Kidney tubule cell (primary cell): ENCODE data around the gene CLNK.
"Not testable (repeated sequence)": the region's sequence is repeated elsewhere in the genome, so short reads cannot be mapped to it uniquely, and the experiment has no call there.

Experiments used
- DNase-seq: peaks from one replicate; pipeline ENCODE4 v3.0.0-alpha.2; 2018; ENCODE audit warnings: low spot score

Gene CLNK

DNA sequence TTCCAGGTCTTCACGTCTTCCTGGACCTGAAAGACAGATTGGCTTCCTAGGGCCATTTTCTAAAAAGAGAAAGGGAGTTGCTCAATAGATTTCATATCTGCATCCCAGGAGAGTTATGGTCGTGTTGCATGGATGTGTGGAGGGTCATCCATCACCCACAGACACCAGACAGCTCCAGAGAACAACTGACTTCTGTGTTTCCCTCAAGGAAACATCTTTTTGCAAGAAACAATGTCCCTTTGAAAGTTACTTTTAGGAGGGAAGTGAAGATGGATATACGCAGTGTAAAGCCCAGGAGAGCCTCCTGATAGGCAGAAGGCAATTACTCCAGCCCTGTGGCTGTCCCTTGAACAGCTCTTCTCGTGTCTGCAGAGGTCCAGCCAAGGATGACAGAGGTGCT lies 108.3 kb downstream of the CLNK start:
- no peak for DNase-seq

GRCh38 chr4:10575414-10575813 lies 109.2 kb downstream of the CLNK start:
- no peak for DNase-seq

DNA sequence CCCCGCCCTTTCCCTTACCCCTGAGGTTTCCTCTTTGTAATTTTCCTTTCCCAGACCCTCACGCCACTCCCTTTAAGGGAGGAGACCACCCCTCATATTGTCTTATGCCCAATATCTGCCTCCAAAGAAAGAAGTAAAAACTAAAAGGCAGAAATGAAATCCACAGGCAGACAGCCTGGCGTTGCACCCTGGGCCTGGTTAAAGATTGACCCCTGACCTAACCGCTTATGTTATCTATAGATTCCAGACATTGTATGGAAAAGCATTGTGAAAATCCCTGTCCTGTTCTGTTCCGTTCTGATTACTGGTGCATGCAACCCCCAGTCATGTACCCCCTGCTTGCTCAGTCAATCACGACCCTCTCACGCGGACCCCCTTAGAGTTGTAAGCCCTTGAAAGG lies 110.0 kb downstream of the CLNK start:
- DNase-seq, result not testable (repeated sequence)

GRCh38 chr4:10571909-10572308 lies 112.7 kb downstream of the CLNK start:
- DNase-seq, result no peak

GRCh38 chr4:10569491-10569890 lies 115.1 kb downstream of the CLNK start:
- no peak for DNase-seq

DNA sequence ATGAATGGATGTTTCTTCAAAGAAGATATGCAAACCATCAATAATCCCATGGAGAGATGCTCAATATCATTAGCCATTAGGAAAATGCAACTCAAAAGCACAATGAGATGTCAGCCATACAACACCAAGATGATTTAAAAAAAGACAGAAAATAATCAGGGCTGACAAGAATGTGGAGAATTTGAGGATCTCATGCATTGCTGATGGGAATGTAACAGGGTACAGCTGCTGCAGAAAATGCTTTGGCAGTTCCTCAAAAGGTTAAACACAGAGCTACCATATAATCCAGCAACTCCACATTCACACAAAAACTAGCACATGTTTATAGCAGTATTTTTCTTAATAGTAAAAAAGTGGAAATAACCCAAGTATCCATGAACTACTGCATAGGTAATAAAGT lies 116.8 kb downstream of the CLNK start:
- no peak for DNase-seq

- DNase-seq, result no peak
Measured at GRCh38 chr4:10565166-10565780, 119.3 kb downstream of the CLNK start.

GRCh38 chr4:10554694-10555093 lies 129.9 kb downstream of the CLNK start:
- peak; percentile 51 for DNase-seq

GRCh38 chr4:10554121-10554520 lies 130.4 kb downstream of the CLNK start:
- DNase-seq, result no peak

GRCh38 chr4:10552591-10553280 lies 131.8 kb downstream of the CLNK start:
- no peak for DNase-seq

GRCh38 chr4:10535912-10536311 lies 148.7 kb downstream of the CLNK start:
- DNase-seq, result no peak

- DNase-seq, result no peak
Measured at GRCh38 chr4:10534820-10535219, 149.7 kb downstream of the CLNK start.

DNA sequence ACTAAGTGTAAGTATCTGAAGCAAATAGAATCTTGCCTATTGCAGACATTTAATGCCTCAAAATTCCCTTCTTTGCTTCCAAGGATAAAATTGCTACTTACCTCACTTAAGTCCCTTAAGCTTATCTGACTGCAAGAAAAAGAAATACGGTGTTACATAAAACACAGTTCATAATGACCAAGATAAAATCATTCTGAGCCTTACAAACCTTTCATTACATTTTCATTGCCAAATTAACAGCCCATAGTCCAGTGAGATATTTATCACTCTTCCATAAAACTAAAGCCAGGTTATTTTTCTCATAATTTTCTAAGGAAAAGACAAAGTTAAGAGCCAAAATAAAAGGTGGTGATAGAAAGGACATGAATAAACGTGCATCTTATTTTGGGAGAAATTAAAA lies 152.4 kb downstream of the CLNK start:
- no peak for DNase-seq

- no peak for DNase-seq
Measured at GRCh38 chr4:10530137-10530786, 154.3 kb downstream of the CLNK start.

DNA sequence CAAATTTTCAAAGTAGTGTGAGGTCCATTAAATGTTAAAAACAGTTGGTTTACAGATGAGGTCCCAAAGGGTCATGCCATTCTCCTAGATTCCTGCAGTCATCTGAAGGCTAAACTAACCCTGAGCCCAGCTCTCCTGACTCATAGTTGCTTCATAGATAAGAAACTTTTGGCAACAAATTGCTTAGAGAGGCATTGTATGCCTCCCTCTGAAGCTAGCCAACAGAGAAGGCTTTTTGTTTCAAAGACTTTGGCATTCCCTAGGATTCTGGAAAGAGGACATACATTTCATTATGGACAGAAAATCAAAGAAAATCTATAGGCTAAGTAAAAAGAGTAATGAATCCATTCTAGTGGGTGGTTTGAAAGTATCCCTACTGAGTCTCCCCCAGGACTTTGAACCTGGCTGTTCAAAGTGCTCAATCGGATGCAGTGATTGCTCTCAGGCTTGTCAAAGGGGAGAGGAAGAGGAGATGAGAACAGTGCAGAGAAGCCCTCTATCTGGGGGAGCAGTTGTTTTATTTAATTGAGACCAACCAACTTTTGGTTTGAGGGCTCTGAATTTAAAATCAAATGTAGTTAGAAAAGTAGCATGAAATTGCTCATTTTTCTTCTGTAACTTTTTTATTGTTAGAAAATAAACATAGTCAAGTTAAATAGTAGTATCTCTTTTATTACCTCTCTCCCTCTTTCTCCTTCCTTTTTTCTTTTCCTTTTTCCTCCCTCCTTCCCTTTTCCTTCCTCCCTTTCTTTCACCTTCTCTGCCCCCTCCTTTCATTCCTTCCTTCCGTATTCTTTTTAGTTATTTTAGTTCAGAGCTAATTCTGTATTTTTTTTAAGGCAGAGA lies 155.1 kb downstream of the CLNK start:
- no peak for DNase-seq

- DNase-seq, result no peak
Measured at GRCh38 chr4:10527438-10527837, 157.1 kb downstream of the CLNK start.

GRCh38 chr4:10526429-10527222 lies 157.9 kb downstream of the CLNK start:
- DNase-seq, result peak; percentile 41

GRCh38 chr4:10524196-10524833 lies 160.3 kb downstream of the CLNK start:
- DNase-seq, result no peak

DNA sequence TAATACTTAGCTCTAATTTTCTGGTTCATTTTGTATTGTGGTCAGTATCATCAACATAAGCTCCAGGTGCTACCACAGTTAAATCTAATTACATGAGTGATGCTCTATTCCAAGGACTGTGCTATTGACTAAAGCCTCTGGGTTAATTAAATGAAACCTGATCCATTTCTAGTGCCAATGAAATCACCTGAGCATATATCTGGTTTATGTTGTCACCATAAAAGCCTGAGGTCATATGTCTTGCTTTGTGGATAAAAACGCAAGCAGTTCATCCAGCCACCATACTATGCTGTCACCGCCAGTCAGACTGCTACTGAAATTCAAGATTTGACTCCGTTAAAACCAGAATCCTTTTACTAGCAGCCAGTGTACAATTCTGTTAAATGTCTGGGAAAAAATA lies 163.1 kb downstream of the CLNK start:
- no peak for DNase-seq

DNA sequence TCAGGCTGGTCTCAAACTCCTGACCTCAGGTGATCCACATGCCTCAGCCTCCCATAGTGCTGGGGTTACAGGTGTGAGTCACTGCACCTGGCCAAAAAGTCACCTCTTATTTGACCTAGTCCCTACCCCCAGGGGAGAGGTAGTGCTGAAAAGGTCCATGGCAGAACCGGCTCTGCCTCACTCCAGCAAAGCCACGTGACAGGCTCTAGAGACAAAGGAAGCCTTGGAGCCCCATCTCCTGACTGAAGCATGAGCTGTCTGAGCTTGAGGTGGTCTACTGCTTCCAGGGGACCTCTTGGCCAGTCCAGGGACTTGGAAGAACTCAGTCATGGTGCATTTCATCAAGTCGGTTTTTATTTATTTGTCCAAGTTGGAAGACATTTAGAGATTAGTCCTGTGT lies 174.8 kb downstream of the CLNK start:
- no peak for DNase-seq

GRCh38 chr4:10506077-10506476 lies 178.5 kb downstream of the CLNK start:
- no peak for DNase-seq
